Testis (tissue), 3 donors: ENCODE results near the gene COLEC11. TPM values are rescaled to one million over a fixed set of nuclear protein-coding genes. Genes with fewer than 3 reads are reported as not detected.

Experiments
- DNase-seq: peaks from one replicate; pipeline ENCODE4 v3.0.0-alpha.2; 2019
- H3K27ac ChIP-seq, 2 donors: fragments of 200-600 bp; sonication (generic); one replicate each; pipeline ENCODE4 v1.5.1; 2019
- H3K27me3 ChIP-seq: fragments of 200-600 bp; sonication (generic); one replicate; pipeline ENCODE4 v1.5.1; 2019
- H3K36me3 ChIP-seq: fragments of 200-600 bp; sonication (generic); one replicate; pipeline ENCODE4 v1.5.1; 2017; ENCODE audit warnings: low read depth; ENCODE audit errors: missing control alignments
- H3K4me1 ChIP-seq: fragments of 200-600 bp; sonication (generic); one replicate; pipeline ENCODE4 v1.5.1; 2019
- H3K4me3 ChIP-seq, 2 donors: fragments of 200-600 bp; sonication (generic); one replicate each; pipeline ENCODE4 v1.5.1; 2017 to 2019
- H3K9me3 ChIP-seq: fragments of 200-600 bp; sonication (generic); one replicate; pipeline ENCODE4 v1.5.1; 2017
- CTCF ChIP-seq, 3 experiments: fragments of 450-650 bp in 2 of 3; fragments of 200-600 bp in 1 of 3; sonication (generic) in 1 of 3; IDR thresholded peaks; one replicate each; pipeline ENCODE4 v1.5.1; 2016 to 2019; ENCODE audit warnings: antibody characterized with exemption in 3 of 3, mild to moderate bottlenecking in 2 of 3, moderate library complexity in 1 of 3
- POLR2A ChIP-seq: fragments of 450-650 bp; IDR thresholded peaks from one replicate; pipeline ENCODE4 v1.6.1; 2017; ENCODE audit warnings: antibody characterized with exemption, mild to moderate bottlenecking, moderate library complexity
- WGBS, 2 donors: methylation state at CpG; one replicate each; pipeline ENCODE4 v1.1.5; 2018; 5-methylcytosine and 5-hydroxymethylcytosine counted together
- intact Hi-C: fragments of 100-400 bp; cut with DNase I; formaldehyde crosslinking; loops from one replicate; pipeline ENCODE4 v1.15.1; 2023; ENCODE audit warnings: low total_unique reads
- polyA plus RNA-seq: library from polyadenylated mRNA; stranded (reverse); fragments of 350-450 nt; fragmentation: Illumina TruSeq; extraction: RNeasy Lipid Tissue Mini Kit (QIAGEN cat#74804); gene quantifications from one replicate; pipeline ENCODE4 v1.2.3, GENCODE V29; 2014; ENCODE audit warnings: low read depth, low replicate concordance; ENCODE audit not compliant: insufficient read depth
- total RNA-seq, 2 donors: library from RNA; depleted of rRNA; stranded (reverse); fragments of >200 nt; gene quantifications; one replicate each; pipeline ENCODE4 v1.2.3, GENCODE V29; 2016

COLEC11 gene
- total and polyA plus RNA-seq, 3 donors from 2014 or later: 12.7 to 15.8 (median 15.4) TPM

GRCh38 chr2:3651691-3652648 lies 57.1 kb downstream of the COLEC11 start:
- no peak for TF ChIP-seq CTCF (IDR thresholded peaks at IDR 0.05)
- TF ChIP-seq POLR2A: no peak
- Histone ChIP-seq H3K4me3 (peak overlapping the region; percentile 22 to 42), H3K36me3 (no peaks in the 10 kb centered on the region), H3K27me3 (no peaks in the 10 kb centered on the region), H3K4me1 (peaks cover 20% of the 10 kb centered on the region), H3K9me3 (no peaks in the 10 kb centered on the region), H3K27ac (peak overlapping the region; percentile 52 to 83)
- 12 to 21% methylated on average over 29 to 45 of the region's 45 CpGs for WGBS, 2 donors
- DNase-seq: peak; percentile 63
- intact Hi-C loops: no loop called here

DNA sequence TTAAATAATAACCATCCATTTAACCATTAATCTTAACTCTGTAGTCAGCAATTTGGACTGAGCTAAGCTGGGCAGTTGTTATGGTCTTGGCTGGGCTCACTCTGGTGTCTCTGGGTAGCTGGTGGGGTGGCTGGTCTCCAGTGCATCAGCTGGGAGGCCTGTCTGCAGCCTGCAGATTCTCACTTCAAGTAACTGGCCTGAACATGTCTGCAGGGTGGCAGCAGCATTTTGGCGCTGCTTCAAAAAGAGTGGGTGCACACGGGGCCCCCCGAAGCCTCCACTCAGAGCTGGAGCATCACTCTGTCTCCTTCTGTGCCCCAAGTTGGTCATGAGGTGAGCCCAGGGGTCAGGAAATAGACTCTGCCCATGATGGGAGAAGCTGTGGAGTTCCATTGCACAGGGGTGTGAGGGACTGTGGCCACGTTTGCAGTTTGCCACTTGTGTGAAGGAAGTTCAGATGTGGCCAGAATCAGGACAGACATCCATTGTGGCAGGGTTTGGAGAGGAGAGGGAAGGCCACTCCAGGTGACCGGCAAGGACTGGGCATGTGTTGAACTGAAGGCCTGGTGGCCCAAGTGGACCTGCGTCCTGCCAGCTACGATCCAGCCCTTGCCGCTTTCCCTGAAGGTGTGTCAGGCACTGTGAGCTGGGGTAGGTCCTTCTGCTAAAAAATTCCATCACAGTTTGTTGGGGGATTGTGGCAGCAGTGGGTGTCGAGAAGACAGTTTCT lies 58.1 kb downstream of the COLEC11 start:
- H3K4me3 ChIP-seq: no peak overlapping the region
- 97% methylated on average over 4 to 9 of the region's 9 CpGs for WGBS, 2 donors
- no peak overlapping the region for H3K27ac ChIP-seq
- no peaks in the 10 kb centered on the region for H3K9me3 ChIP-seq
- H3K4me1 ChIP-seq: peaks cover 29% of the 10 kb centered on the region
- H3K36me3 ChIP-seq: no peaks in the 10 kb centered on the region
- H3K27me3 ChIP-seq: no peaks in the 10 kb centered on the region
- DNase-seq: no peak
- TF ChIP-seq CTCF (IDR thresholded peaks at IDR 0.05) (no peak), POLR2A (no peak)
- intact Hi-C loops: no loop called here

DNA sequence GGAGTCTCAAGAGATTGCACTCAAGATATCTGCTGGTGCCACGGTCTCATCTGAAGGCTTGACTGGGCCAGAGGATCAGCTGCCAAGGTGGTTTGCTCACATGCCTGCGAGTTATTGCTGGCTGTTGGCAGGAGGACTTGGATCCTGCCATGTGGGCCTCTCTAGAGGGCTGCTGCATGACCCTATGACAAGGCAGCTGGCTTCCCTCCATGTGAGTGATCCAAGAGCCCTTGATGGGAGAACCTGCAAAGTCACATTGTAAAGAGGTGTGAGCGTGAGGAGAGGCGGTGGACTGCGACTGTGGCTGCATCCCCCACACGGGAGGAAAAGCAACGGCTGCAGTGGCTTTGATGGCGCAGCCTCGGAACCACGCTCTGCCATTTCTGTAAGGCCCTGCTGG lies 59.1 kb downstream of the COLEC11 start:
- Histone ChIP-seq H3K27ac (no peak overlapping the region), H3K9me3 (no peaks in the 10 kb centered on the region), H3K4me3 (no peak overlapping the region), H3K36me3 (no peaks in the 10 kb centered on the region), H3K27me3 (no peaks in the 10 kb centered on the region), H3K4me1 (peaks cover 33% of the 10 kb centered on the region)
- no peak for DNase-seq
- WGBS, 2 donors: 84 to 96% methylated on average over 10 of the region's 10 CpGs
- TF ChIP-seq POLR2A (no peak), CTCF (IDR thresholded peaks at IDR 0.05) (no peak)
- intact Hi-C loops: no loop called here

DNA sequence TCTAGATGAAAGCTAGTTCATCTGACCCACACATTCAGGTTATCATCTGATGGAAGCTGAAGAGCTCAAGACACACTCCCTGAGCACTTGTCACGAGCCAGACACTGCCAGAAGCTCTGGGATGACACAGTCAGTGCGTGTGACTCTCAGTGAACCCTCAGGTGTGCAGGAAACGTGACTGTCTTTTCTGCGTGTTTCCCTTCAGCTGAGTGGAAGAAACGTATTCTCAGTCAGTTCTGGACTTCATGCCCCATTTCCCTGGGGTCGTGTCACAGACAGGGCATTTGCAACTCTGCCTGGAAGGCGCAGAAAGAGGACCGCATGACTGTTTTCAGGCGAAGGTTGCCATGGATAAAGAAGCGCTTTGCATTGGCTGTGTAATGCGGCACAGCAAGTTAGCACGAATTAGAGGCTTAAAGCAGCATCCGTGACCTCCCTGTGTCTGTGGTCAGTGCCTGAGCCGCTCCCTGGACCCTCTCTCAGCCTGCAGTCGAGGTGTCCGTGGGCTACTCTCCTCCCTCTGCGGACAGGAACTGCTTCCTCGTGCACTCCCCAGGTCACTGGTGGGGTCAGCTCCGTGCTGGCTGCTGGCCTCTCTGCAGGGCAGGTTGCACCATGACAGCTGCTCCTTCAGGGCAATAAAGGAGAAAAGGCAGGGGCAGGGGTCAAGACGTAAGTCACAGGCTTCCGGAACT lies 59.8 kb downstream of the COLEC11 start:
- 84 to 89% methylated on average over 18 to 21 of the region's 21 CpGs for WGBS, 2 donors
- intact Hi-C loops: no loop called here
- no peak for DNase-seq
- Histone ChIP-seq H3K27ac (no peak overlapping the region), H3K27me3 (no peaks in the 10 kb centered on the region), H3K36me3 (no peaks in the 10 kb centered on the region), H3K4me1 (peaks cover 40% of the 10 kb centered on the region), H3K9me3 (no peaks in the 10 kb centered on the region), H3K4me3 (no peak overlapping the region)
- TF ChIP-seq POLR2A: no peak
- no peak for TF ChIP-seq CTCF (IDR thresholded peaks at IDR 0.05)
